Posterior cingulate gyrus (tissue), 11 donors: ENCODE data around the gene TIGAR.

Experiments used
- DNase-seq, 10 donors: peaks; one replicate each; pipeline versions ENCODE4 v3.0.0 to v3.0.0-alpha.2; 2020 to 2021; ENCODE audit warnings: mixed read lengths in 3 of 10
- intact Hi-C: fragments of 100-400 bp; cut with DNase I; formaldehyde crosslinking; loops from one replicate; pipeline ENCODE4 v1.15.1; 2023

TIGAR gene

GRCh38 chr12:4300883-4301282 is 20.1 kb upstream of the TIGAR start:
- intact Hi-C loops: no loop called here
- no peak for DNase-seq

- intact Hi-C loops: no loop called here
- DNase-seq: no peak
These were observed 19.0 kb upstream of the TIGAR start for GRCh38 chr12:4301932-4302501.

- intact Hi-C loops: no loop called here
These were observed 18.1 kb upstream of the TIGAR start for GRCh38 chr12:4302881-4303280.

GRCh38 chr12:4303750-4304149 is 17.3 kb upstream of the TIGAR start:
- DNase-seq: no peak
- intact Hi-C loops: no loop called here

More at GRCh38 chr12:4302881-4303280, 18.1 kb upstream of the TIGAR start:
- DNase-seq: no peak

- intact Hi-C loops: loop anchor here (5.0 kb wide), 2 partner anchors 220 to 450 kb away; no protein-coding TSS in a partner anchor
- DNase-seq: peak; percentile 43 to 96 (median 72)
These were observed 13.2 kb upstream of the TIGAR start for GRCh38 chr12:4307593-4308333.

- intact Hi-C loops: loop anchor here (5.0 kb wide), 2 partner anchors 219 to 449 kb away; no protein-coding TSS in a partner anchor
- DNase-seq: no peak
These were observed 12.6 kb upstream of the TIGAR start for GRCh38 chr12:4308334-4308950.

- intact Hi-C loops: no loop called here
These were observed 9.2 kb upstream of the TIGAR start for GRCh38 chr12:4311776-4312175.

GRCh38 chr12:4312251-4312650 is 8.8 kb upstream of the TIGAR start:
- DNase-seq: no peak
- intact Hi-C loops: no loop called here

More at GRCh38 chr12:4311776-4312175, 9.2 kb upstream of the TIGAR start:
- no peak for DNase-seq

- intact Hi-C loops: no loop called here
- peak in 1 of 10 donors; percentile 78 for DNase-seq
These were observed 538 bp upstream of the TIGAR start for GRCh38 chr12:4320497-4320852.

GRCh38 chr12:4322726-4323125 is 1.7 kb downstream of the TIGAR start:
- no peak for DNase-seq
- intact Hi-C loops: no loop called here

GRCh38 chr12:4323396-4323795 is 2.4 kb downstream of the TIGAR start:
- no peak for DNase-seq
- intact Hi-C loops: no loop called here

GRCh38 chr12:4324366-4324765 is 3.4 kb downstream of the TIGAR start:
- DNase-seq: peak in 1 of 10 donors; percentile 69
- intact Hi-C loops: no loop called here

- intact Hi-C loops: no loop called here
These were observed 5.0 kb downstream of the TIGAR start for GRCh38 chr12:4325966-4326365.

GRCh38 chr12:4327293-4327692 is 6.3 kb downstream of the TIGAR start:
- intact Hi-C loops: no loop called here
- DNase-seq: no peak

More at GRCh38 chr12:4325966-4326365, 5.0 kb downstream of the TIGAR start:
- DNase-seq: no peak

GRCh38 chr12:4330203-4330602 is 9.2 kb downstream of the TIGAR start:
- intact Hi-C loops: no loop called here
- DNase-seq: no peak

- no peak for DNase-seq
- intact Hi-C loops: no loop called here
These were observed 10.2 kb downstream of the TIGAR start for GRCh38 chr12:4331221-4331620.

GRCh38 chr12:4331842-4332241 is 10.8 kb downstream of the TIGAR start:
- no peak for DNase-seq
- intact Hi-C loops: no loop called here

GRCh38 chr12:4346931-4347330 is 25.9 kb downstream of the TIGAR start:
- intact Hi-C loops: no loop called here
- no peak for DNase-seq

GRCh38 chr12:4353785-4354208 is 32.8 kb downstream of the TIGAR start:
- intact Hi-C loops: loop anchor here (5.0 kb wide), 1 partner anchor 174 kb away; no protein-coding TSS in a partner anchor
- DNase-seq: no peak

GRCh38 chr12:4355156-4356040 is 34.4 kb downstream of the TIGAR start:
- no peak for DNase-seq
- intact Hi-C loops: no loop called here

- intact Hi-C loops: no loop called here
- peak in 2 of 10 donors; percentile 8 to 78 for DNase-seq
These were observed 35.0 kb downstream of the TIGAR start for GRCh38 chr12:4356041-4356327.
